Endodermal cell (in vitro differentiated cells): ENCODE data around the gene NR1H4. TPM values are rescaled to one million over a fixed set of nuclear protein-coding genes. Genes with fewer than 3 reads are reported as not detected.
"Not testable (repeated sequence)": the region's sequence is repeated elsewhere in the genome, so short reads cannot be mapped to it uniquely, and the experiment has no call there.

ENCODE experiments used
- DNase-seq: peaks from one replicate; pipeline ENCODE4 v3.0.0-alpha.2; 2017
- H3K27ac ChIP-seq: 2 replicates; pipeline ENCODE4 v1.5.1; 2013; ENCODE audit warnings: mild to moderate bottlenecking, low read depth, low read length, moderate library complexity
- H3K27me3 ChIP-seq: 2 replicates; pipeline ENCODE4 v1.6.1; 2013; ENCODE audit warnings: mild to moderate bottlenecking, low read length, moderate library complexity; ENCODE audit not compliant: insufficient read depth, control insufficient read depth, poor library complexity, severe bottlenecking
- H3K36me3 ChIP-seq: 2 replicates; pipeline ENCODE4 v1.7.0; 2013; ENCODE audit warnings: mild to moderate bottlenecking, low read length, moderate library complexity; ENCODE audit not compliant: control insufficient read depth, insufficient read depth
- H3K4me1 ChIP-seq: one replicate; pipeline ENCODE4 v1.7.0; 2013; ENCODE audit warnings: low read length; ENCODE audit not compliant: control insufficient read depth, insufficient read depth
- H3K4me3 ChIP-seq: 2 replicates; pipeline ENCODE4 v1.5.1; 2013; ENCODE audit warnings: mild to moderate bottlenecking, low read length, moderate library complexity
- H3K9ac ChIP-seq: 2 replicates; pipeline ENCODE4 v1.6.1; 2013; ENCODE audit warnings: mild to moderate bottlenecking, low read length, moderate library complexity; ENCODE audit not compliant: poor library complexity, severe bottlenecking; ENCODE audit errors: extremely low read depth
- H3K9me3 ChIP-seq: 2 replicates; pipeline ENCODE4 v1.6.1; 2013; ENCODE audit warnings: mild to moderate bottlenecking, low read length, moderate library complexity; ENCODE audit not compliant: control insufficient read depth
- H3K27ac Mint-ChIP-seq: 2 replicates; pipeline ENCODE4 v1.8.0; 2020; ENCODE audit warnings: mixed read lengths
- H3K27me3 Mint-ChIP-seq: 2 replicates; pipeline ENCODE4 v1.8.0; 2021; ENCODE audit warnings: mild to moderate bottlenecking, mixed read lengths; ENCODE audit not compliant: insufficient read depth
- H3K36me3 Mint-ChIP-seq: 2 replicates; pipeline ENCODE4 v1.8.0; 2020; ENCODE audit warnings: low read depth, mixed read lengths
- H3K4me1 Mint-ChIP-seq: 2 replicates; pipeline ENCODE4 v1.8.0; 2020; ENCODE audit warnings: mixed read lengths
- H3K4me3 Mint-ChIP-seq: 2 replicates; pipeline ENCODE4 v1.8.0; 2020; ENCODE audit warnings: mild to moderate bottlenecking, moderate library complexity, mixed read lengths
- H3K9me3 Mint-ChIP-seq: 2 replicates; pipeline ENCODE4 v1.8.0; 2020; ENCODE audit warnings: mild to moderate bottlenecking, mixed read lengths
- CTCF ChIP-seq: fragments of 200-600 bp; sonication (generic); conservative IDR thresholded peaks from 2 replicates; pipeline ENCODE4 v1.5.0; 2021; ENCODE audit warnings: antibody characterized with exemption, mild to moderate bottlenecking
- WGBS, 2 experiments: methylation state at CpG; one replicate each; pipeline versions ENCODE4 v1.1.5 to v1.1.7; 2013; ENCODE audit warnings: missing lambda C conversion rate in 2 of 2, mixed read lengths in 1 of 2; ENCODE audit not compliant: insufficient coverage in 1 of 2, insufficient read length in 1 of 2; 5-methylcytosine and 5-hydroxymethylcytosine counted together
- total RNA-seq, 2 donors: library from RNA; stranded (reverse); fragmentation: NEBNext Ultra II Directional in 1 of 2; extraction: Animal tissue kit (Norgen Biotek cat#: 25700) in 1 of 2; gene quantifications; 2 replicates in 1 of 2; 3 replicates in 1 of 2; pipeline ENCODE4 v1.2.1, GENCODE V29; 2021

The NR1H4 gene
- total RNA-seq, 2 donors from 2014 or later, result not detected

DNA sequence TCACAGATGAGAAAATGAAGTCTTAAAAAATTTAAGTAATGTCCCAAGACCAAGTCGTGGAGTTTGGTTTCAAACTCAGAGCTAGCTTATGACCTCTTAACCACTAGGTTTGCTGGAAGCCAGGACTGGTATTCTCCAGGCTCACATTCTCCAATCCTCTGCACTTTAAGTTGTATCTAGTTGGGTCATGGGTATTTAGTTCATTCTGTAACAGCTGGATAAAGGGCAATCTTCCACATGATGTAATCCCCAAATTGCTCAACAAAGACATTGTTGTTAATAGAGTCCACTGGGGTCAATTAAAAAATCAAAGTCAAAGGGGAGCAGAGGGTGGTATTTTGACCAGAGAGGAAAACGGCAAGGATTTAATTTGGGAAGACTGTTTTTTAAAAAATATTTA is 82.1 kb downstream of the NR1H4 start:
- Mint-ChIP-seq H3K36me3 (no peaks in the 10 kb centered on the region), H3K4me3 (no peak overlapping the region), H3K27me3 (no peaks in the 10 kb centered on the region), H3K4me1 (peaks cover 13% of the 10 kb centered on the region), H3K27ac (no peak overlapping the region), H3K9me3 (peaks cover 2% of the 10 kb centered on the region)
- 81 to 88% methylated on average over 1 of the region's 2 CpGs for WGBS, 2 experiments
- Histone ChIP-seq H3K4me3 (no peak overlapping the region), H3K9ac (no peak overlapping the region), H3K27ac (no peak overlapping the region), H3K27me3 (no peaks in the 10 kb centered on the region), H3K36me3 (no peaks in the 10 kb centered on the region), H3K4me1 (peaks cover 3% of the 10 kb centered on the region), H3K9me3 (no peaks in the 10 kb centered on the region)
- no peak for DNase-seq
- TF ChIP-seq CTCF, result no peak

GRCh38 chr12:100557357-100557756 is 83.7 kb downstream of the NR1H4 start:
- Histone ChIP-seq H3K4me3 (no peak overlapping the region), H3K36me3 (no peaks in the 10 kb centered on the region), H3K9me3 (no peaks in the 10 kb centered on the region), H3K4me1 (no peaks in the 10 kb centered on the region), H3K27me3 (no peaks in the 10 kb centered on the region), H3K9ac (no peak overlapping the region), H3K27ac (no peak overlapping the region)
- Mint-ChIP-seq H3K27ac (no peak overlapping the region), H3K4me3 (no peak overlapping the region), H3K4me1 (peaks cover 8% of the 10 kb centered on the region), H3K27me3 (no peaks in the 10 kb centered on the region), H3K36me3 (no peaks in the 10 kb centered on the region), H3K9me3 (peaks cover 2% of the 10 kb centered on the region)
- no peak for DNase-seq
- 93 to 100% methylated on average over 1 to 2 of the region's 2 CpGs for WGBS, 2 experiments
- TF ChIP-seq CTCF, result no peak

DNA sequence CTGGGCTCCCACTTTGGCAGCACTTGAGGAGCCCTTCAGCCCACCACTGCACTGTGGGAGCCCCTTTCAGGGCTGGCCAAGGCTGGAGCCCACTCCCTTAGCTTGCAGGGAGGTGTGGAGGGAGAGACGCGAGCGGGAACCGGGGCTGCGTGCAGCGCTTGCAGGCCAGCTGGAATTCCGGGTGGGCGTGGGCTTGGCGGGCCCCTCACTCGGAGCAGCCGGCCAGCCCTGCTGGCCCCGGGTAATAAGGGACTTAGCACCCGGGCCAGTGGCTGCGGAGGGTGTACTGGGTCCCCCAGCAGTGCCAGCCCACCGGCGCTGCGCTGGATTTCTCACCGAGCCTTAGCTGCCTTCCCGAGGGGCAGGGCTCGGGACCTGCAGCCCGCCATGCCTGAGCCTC is 85.6 kb downstream of the NR1H4 start:
- not testable (repeated sequence) for H3K36me3 ChIP-seq, H3K27me3 ChIP-seq, H3K4me3 ChIP-seq, H3K27ac ChIP-seq, H3K4me1 ChIP-seq, H3K27me3 Mint-ChIP-seq, DNase-seq, H3K4me3 Mint-ChIP-seq, H3K9me3 ChIP-seq, H3K4me1 Mint-ChIP-seq, H3K9ac ChIP-seq, H3K9me3 Mint-ChIP-seq, H3K27ac Mint-ChIP-seq, H3K36me3 Mint-ChIP-seq
- WGBS, 2 experiments, result 97 to 98% methylated on average over 14 to 21 of the region's 21 CpGs

DNA sequence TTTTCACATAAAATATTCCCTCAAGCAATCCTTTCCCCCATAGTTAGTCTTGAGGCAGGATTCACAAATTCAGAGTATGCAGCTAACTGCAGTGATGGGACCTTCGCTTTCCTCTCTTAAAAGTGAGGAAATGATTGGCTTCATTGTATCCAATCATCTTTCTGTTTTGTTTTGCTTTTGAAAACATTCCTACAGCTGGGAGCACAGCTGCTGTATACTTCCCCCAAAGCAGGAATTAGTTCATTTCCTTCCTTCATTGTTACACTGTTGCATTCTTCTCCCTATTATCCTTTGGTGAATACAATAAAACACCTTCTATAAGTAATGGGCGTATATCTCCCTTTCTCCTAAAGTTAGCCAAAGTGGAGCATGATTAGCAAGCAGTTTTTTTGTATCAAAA is 90.4 kb downstream of the NR1H4 start:
- Histone ChIP-seq H3K4me3 (no peak overlapping the region), H3K9ac (no peak overlapping the region), H3K27me3 (no peaks in the 10 kb centered on the region), H3K36me3 (no peaks in the 10 kb centered on the region), H3K27ac (no peak overlapping the region), H3K9me3 (no peaks in the 10 kb centered on the region), H3K4me1 (no peaks in the 10 kb centered on the region)
- no peak overlapping the region for H3K27ac Mint-ChIP-seq
- TF ChIP-seq CTCF, result no peak
- no peak for DNase-seq
- no peaks in the 10 kb centered on the region for H3K9me3 Mint-ChIP-seq
- H3K4me1 Mint-ChIP-seq, result peaks cover 18% of the 10 kb centered on the region
- H3K36me3 Mint-ChIP-seq, result no peaks in the 10 kb centered on the region
- H3K4me3 Mint-ChIP-seq, result no peak overlapping the region
- H3K27me3 Mint-ChIP-seq, result no peaks in the 10 kb centered on the region
- WGBS, 2 experiments, result 92 to 93% methylated on average over 2 of the region's 2 CpGs
